ENCODE data around the gene SMC5. TPM values are rescaled to one million over a fixed set of nuclear protein-coding genes. Genes with fewer than 3 reads are reported as not detected.

SMC5 gene
- total RNA-seq, 4 donors from 2014 or later: 26.2 to 47.4 (median 31.3) TPM

DNA sequence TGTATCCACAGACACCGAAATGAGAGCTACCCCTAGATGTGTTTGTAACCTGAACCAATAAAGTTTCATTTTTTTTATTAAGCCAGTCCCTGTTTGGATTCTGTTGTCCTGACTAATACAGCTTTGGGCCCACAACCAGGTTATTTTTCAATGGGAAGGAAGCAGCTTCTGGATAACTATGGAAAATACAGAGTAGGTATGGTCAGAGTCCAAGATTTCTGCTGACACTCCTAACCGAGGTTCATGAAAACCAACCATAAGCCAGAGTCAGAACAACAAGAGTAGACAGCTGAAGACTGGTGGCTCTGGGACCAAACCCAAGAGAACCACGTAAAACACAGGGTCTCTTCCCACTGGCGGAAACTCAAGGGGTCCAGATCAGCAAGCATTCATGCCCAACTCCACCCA, 144.8 kb downstream of the SMC5 start:
- TF ChIP-seq, protein P1, sequence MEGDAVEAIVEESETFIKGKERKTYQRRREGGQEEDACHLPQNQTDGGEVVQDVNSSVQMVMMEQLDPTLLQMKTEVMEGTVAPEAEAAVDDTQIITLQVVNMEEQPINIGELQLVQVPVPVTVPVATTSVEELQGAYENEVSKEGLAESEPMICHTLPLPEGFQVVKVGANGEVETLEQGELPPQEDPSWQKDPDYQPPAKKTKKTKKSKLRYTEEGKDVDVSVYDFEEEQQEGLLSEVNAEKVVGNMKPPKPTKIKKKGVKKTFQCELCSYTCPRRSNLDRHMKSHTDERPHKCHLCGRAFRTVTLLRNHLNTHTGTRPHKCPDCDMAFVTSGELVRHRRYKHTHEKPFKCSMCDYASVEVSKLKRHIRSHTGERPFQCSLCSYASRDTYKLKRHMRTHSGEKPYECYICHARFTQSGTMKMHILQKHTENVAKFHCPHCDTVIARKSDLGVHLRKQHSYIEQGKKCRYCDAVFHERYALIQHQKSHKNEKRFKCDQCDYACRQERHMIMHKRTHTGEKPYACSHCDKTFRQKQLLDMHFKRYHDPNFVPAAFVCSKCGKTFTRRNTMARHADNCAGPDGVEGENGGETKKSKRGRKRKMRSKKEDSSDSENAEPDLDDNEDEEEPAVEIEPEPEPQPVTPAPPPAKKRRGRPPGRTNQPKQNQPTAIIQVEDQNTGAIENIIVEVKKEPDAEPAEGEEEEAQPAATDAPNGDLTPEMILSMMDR (IDR thresholded peaks at IDR 0.05; ENCODE audit: low read depth): no peak

DNA sequence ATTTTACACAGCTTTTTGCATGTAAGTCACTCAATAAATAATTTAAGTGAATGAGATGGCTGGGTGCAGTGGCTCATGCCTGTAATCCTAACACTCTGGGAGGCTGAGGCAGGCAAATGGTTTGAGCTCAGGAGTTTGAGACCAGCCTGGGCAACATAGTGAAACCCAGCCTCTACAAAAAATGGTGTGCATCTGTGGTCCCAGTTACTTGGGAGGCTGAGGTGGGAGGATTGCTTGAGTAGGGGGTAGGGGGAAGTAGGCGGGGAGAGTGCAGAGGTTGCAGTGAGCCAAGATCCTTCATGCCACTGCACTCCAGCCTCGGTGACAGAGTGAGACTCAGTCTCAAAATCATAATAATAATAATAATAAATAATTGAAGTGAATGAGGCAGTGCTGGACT, 145.5 kb downstream of the SMC5 start:
- TF ChIP-seq, protein P1 (IDR thresholded peaks at IDR 0.05; ENCODE audit: low read depth): no peak

Small RNAs within 50 kb of the gene (small RNA-seq; reads per million reads assigned to genes)
- gene RF00019: 0.49 reads per million

Other genes with a start within 250 kb of the SMC5 start
- 10 to 100 TPM; 18.3 to 46.0 (median 21.8) TPM for gene MAMDC2, start 215.1 kb upstream of the SMC5 start, total RNA-seq
- gene KLF9, start 155.7 kb downstream of the SMC5 start, total RNA-seq: 100 to 1,000 TPM in 3 of 4 donors, 10 to 100 TPM in 1; 72.8 to 240 (median 171) TPM

All from subcutaneous adipose tissue (tissue), 4 donors.